Stimulated activated CD4-positive, alpha-beta T cell treated with anti-CD3 and anti-CD28 coated beads, Interleukin-12 subunit alpha, Interleukin-12 subunit beta, amount 100 ng/mL, for 4 hours (primary cell): Measurements from ENCODE around the gene CHD9.
"Not testable (repeated sequence)": the region's sequence is repeated elsewhere in the genome, so short reads cannot be mapped to it uniquely, and the experiment has no call there.

Experiments
- DNase-seq: peaks from one replicate; pipeline ENCODE4 v3.0.0-alpha.2; 2020

Gene CHD9

DNA sequence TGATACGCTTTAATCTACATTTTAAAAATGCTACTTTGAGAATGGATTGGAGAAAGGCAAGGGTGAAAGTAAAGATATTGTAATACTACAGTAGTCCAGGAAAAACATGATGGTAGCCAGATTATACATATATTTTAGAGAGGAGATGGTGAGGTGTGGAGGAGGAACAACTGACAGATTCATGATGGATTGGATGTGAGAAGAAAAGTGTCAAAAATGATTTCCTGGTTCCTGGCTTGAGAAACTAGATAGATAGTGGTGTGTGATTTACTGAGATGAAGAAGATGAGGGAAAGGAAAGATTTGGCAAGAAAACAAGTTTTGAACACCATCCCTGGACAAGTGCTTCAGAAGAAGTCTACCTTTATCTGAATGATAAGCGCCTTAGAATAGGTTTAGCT lies 80.5 kb downstream of the CHD9 start:
- DNase-seq, result no peak

DNA sequence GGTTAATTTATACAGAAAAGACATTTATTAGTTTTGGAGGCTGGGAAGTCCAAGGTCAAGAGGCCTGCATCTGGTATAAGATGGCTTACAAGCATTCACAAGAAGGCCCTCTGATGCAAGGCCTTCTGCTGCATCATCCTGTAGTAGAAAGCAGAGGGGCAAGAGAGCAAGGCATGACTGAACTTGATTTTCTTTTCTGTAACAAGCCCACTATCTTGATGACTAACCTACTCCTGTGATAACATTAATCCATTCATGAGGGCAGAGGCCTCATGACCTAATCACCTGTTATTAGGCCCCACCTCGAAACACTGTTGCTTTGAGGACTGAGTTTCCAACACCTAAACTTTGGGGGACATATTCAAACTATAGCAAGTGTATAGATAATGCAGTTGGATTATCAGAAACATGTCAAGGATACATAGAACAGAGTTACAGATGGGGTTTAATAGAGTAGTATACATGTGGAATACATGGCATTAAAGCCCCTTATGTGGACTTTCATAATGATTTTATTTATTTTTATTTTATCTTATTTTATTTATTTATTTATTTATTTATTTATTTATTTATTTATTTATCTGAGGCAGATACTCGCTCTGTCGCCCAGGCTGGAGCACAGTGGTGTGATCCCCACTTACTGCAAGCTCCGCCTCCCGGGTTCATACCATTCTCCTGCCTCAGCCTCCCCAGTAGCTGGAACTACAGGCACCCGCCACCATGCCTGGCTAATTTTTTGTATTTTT lies 88.2 kb downstream of the CHD9 start:
- no peak for DNase-seq

DNA sequence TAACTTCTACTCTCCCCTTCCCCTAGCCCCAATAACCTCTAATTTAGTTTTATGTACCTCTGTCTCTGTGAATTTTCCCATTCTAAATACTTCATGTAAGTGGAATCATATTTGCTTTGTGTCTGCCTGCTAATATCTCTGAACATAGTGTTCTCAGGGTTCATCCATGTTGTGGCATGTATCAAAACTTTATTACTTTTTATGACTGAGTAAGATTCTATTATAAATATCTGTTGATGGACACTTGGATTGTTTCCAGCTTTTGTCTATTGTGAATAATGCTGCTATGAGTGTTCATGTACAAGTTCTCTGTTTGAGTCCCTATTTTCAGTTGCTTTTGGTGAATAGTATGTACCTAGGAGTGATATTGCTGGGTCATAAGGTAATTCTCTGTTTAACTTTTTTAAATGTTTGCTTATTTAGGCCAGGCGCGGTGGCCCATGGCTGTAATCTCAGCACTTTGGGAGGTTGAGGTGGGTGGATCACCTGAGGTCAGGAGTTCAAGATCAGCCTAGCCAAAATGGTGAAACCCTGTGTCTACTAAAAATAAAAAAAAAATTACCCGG lies 92.8 kb downstream of the CHD9 start:
- DNase-seq, result no peak

DNA sequence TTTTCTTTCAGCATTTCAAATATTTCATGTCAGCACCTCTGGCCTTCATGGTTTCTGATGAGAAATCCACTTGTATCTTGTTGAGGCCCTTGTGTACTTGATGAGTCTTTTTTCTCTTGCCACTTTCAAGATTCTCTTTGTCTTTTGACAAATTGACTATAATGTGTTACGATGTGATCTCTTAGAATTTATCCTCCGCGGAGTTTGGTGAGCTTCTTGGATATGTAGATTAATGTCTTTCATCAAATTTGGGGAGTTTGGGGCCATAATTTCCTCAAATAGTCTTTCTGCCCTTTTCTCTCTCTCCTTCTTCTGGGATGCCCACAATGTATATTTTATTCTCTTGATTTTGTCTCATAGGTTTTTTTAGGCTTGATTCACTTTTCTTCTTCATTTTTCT lies 96.0 kb downstream of the CHD9 start:
- DNase-seq, result no peak

DNA sequence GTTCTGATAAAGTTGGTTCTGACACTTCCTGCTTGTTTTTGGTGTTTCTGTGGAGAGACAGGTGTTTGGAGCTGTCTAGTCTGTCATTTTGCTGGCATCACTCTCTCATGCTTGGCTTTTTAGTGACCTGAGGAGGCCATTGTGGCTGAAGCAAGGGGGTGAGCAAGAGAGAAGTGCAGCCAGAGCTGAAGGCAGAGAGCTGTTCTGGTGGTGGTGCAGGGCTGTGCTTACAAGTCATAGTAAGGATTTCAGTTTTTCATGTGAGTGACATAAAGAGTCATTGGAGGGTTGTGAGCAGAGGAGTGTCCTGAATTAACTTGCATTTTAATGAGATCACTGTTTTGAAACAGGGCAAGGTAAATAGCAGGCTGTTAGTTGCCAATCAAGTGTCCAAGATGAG lies 97.5 kb downstream of the CHD9 start:
- DNase-seq, result no peak

DNA sequence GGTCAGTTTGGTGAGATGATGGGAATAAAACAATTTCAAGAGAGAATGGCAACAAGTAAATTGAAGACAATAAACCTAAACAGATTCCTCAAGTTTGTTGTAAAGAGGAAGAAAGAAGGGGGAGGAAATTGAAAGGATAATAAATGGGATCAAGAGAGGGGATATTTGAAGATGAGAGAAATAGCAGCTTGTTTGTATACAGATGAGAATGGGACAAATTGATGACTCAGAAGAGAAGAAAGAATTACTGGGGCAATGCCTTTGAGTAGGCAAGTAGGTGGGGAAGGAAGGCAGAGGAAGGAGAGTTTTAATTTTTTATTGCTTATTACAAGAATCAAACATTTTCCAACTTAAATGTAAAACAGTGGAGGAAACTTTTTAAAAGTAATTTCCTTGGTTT lies 98.3 kb downstream of the CHD9 start:
- no peak for DNase-seq

DNA sequence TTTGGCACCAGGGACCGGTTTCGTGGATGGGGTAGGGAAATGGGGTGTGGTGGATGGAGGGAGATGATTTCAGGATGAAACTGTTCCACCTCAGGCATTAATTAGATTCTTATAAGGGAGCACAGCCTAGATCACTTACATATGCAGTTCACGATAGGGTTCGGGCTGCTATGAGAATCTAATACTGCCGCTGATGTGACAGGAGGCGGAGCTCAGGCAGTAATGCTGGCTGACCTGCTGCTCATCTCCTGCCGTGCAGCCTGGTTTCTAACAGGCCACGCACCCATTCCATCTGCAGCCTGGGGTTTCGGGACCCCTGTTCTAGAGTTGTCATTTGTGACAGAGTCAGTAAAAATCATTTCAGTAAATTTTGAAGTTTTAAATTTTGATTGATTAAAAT lies 99.7 kb downstream of the CHD9 start:
- no peak for DNase-seq

DNA sequence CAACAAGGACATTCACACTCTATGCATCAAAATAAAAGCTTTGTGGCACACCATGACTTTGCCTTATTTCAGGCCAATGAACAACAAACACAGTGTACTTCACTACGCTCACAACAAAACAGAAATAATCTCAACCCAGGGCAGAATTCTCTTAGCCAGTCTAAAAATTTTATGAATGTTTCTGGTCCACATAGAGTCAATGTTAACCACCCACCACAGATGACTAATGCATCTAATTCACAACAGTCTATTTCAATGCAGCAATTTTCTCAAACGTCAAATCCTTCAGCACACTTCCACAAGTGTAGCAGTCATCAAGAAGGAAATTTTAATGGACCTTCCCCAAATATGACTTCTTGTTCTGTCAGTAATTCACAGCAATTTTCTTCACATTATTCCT lies 101.7 kb downstream of the CHD9 start:
- DNase-seq, result no peak

DNA sequence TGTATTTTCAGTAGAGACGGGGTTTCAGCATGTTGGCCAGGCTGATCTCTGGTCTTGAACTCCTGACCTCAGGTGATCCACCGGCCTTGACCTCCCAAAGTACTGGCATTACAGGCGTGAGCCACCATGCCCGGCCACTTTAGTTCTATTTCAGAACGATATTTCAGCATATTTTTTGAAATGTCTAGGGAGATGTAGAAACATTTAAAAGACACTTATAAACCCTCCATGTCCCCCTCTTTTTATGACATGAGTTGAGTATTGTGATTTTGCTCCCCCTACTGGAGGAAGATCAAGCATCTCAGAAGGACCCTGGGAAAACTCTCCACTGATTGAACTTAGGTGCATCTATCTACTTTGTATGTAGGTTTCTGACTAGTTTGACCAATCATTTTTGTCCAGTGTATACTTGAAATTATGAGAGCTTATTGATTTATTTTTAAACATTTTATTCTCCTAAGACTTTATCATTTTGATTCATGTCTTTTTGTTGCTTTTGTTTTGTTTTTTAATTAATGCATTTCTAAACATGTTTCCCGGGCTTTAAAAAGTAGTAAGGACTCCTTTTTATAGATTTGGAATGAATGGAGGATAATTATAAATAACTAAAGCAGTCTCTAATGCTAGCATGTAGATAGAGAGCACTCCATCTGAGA lies 105.1 kb downstream of the CHD9 start:
- no peak for DNase-seq

DNA sequence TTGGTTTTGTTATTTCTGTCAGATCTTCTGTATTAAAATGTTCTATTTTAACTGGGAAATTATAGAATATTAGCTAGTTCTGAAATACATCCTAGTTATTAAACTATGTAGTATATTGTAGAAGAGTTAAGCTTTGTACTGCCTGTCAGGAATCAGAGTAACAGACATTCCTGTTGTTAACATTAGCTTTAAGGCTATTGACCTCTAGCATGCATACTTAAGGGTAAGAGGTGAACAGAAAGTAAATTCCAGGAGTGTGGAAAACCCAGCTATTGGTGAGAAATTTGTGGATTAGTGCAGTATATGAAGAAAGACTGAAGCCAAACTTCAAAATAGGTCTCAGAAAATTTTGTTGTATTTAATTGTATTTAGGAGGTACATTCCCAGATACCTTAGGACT lies 111.3 kb downstream of the CHD9 start:
- no peak for DNase-seq

DNA sequence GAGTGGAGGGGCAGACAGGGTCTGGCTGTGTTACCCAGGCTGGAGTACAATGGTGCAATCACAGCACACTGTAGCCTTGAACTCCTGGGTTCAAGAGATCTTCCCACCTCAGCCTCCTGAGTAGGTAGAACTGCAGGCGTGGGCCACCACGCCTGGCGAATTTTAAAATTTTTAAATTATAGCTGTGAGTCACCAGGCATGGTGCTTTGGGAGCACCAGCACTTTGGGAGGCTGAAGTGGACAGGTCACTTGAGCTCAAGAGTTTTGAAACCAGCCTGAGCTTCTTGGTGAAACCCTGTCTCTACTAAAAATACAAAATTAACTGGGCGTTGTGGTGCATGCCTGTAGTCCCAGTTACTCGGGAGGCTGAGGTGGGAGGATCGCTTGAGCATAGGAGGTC lies 114.0 kb downstream of the CHD9 start:
- no peak for DNase-seq

DNA sequence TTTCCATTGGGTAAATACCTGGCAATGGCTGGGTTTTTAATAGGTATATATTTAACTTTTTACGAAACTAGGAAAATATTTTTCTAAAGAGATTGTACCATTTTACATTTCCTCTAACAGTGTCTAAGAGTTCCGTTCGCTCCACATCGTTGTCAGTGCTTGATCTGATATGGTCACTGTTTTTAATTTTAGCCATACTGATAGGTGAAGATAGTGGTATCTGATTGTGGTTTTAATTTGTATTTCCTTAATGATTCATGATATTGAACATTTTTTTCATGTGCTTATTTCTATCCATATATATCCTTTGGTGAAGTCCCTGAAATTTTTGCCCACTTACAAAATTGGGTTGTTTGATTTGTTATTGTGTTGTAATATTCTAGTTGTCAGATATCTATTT lies 117.7 kb downstream of the CHD9 start:
- no peak for DNase-seq

DNA sequence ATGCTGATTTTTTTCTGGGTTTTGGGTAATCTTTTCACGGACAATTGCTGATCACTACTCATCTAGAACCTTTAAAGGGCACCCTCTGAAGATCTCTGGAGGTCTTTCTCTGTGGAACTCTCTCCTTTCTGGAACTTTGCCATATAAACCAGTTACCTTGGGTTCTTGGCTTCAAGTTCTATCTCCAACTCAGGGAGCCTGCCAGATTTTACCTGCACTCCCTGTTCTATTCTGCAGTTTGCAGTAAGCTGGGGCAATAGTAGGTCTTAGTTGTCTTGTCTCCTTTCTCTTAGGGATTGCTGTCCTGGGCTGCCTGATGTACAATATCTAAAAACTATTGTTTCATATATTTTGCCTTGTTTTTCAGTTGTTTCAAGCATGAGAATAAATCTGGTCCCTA lies 120.3 kb downstream of the CHD9 start:
- no peak for DNase-seq

DNA sequence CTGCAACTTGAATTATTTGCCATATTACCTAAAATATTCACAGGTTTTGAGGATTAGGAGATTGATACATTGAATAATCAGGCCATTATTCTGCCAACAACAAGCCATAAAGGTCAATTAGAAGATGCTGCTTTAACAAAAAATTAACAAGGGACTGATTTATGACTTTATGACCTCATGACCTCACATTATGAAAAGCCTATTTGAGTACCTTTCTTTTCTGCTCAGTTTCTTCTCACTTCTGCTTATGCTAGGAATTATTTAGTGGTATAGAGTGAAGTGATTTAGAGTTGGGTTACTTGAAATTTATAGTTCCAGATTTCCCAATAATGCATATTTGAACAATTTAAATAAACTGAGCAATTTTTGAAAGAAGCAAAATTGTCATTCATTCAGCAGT lies 121.6 kb downstream of the CHD9 start:
- no peak for DNase-seq

DNA sequence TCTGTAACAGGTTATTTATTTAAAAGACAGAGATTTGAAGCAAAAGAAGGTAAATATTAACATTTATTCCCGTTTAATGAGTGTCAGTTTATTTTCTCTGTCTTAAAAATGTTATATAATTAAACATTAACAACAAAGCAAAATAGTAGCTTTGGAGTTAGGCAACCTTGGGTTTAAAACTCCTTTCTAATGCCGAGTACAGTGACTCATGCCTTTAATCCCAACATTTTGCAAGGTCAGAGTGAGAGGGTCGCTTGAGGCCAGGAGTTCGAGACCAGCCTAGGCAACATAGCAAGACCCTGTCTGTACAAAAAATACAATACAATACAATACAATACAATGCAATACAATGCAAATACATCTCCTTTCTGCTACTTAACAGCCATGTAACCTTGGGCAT lies 128.7 kb downstream of the CHD9 start:
- no peak for DNase-seq

DNA sequence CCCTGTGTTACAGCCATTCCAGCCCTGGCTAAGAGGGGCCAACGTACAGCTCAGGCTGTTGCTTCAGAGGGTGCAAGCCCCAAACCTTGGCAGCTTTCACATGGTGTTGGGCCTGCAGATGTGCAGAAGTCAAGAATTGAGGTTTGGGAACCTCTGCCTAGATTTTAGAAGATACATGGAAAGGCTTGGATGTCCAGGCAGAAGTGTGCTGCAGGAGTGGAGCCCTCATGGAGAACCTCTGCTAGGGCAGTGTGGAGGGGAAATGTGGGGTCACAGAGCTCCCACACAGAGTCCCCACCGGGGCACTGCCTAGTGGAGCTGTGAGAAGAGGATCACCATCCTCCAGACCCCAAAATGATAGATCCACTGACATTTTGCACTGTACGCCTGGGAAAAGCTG lies 130.9 kb downstream of the CHD9 start:
- not testable (repeated sequence) for DNase-seq

DNA sequence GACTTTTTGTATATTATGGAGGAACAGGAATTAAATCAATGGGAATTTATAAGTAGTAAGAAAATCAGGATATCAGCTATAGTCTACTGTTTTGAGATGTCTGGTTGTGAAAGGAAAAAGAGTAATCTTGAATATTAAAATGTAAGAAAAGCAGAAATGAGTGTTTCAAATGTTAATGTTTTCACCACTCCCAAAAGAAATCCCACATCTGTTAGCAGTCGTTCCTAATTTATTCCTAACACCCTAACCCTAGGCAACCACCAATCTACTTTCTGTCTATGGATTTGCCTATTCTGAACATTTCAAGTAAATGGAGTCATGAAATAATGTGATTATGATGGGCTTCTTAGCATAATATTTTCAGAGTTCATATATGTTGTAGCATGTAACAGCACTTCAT lies 133.0 kb downstream of the CHD9 start:
- DNase-seq, result no peak

DNA sequence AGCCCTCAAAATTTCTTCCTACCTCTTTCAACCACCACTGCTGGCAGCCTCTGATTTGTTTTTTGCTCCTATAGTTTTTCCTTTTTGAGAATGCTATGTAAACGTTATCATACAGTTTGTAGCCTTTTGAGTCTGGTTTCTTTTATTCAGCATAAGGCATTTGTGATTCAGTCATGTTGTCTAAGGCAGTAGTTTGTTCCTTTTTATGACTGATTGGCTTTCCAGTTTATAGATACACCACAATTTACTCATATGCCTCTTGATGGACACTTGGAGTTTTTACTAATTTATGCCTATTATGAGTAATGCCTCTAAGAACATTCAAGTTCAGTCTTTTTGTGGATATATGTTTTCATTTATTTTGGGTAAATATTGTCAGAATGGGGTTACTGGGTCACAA lies 136.6 kb downstream of the CHD9 start:
- no peak for DNase-seq

DNA sequence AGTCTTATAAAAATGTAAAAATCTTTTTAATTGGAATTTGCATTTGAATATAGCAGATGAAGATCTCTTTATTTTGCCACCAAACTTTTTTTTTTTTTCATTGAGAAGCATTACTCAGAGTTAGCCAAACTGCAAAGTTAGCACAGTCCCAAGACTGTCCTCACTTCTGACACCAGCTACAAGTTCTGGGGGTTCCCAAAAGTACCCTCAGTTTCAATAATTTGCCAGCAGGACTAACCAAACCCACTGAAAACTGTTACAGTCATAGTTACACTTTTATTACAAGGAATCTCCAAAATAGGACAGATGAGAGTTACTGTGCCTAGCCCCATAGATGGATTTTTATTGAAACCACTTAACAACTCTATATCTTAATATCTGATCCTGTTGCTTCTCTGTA lies 144.1 kb downstream of the CHD9 start:
- no peak for DNase-seq

DNA sequence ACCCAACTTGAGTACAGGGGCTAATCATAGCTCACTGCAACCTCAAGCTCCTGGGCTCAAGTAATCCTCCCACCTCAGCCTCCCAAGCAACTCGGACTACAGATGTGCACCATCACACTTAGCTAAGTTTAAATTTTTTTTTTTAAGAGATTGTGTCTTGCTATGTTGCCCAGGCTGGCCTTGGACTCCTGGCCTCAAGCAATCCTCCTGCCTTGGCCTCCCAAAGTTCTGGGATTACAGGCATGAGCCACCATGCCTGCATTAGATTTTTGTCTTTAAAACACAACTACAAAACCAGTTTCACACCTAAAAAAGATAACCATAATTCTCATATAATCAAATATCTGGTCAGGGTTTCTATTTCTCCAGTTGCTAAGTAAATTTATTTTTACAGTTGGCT lies 147.1 kb downstream of the CHD9 start:
- DNase-seq, result no peak

DNA sequence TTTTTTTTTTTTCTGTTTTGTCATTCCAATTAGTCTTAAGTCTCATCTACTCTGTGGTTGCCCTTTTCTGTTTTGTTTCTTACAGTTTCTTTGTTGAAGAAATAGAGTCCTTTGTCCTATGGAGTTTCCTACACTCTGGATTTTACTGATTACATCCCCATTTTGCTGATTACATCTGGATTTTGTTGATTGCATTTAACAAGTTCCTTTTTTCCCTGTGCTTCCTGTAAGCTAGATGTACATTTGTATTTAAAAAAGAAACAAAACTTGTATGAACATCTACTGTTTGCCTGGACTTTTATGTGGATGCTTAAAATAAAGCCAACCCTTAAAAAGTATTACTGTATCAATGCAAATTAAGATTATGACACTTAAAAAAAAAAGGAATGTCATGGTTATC lies 147.6 kb downstream of the CHD9 start:
- no peak for DNase-seq

DNA sequence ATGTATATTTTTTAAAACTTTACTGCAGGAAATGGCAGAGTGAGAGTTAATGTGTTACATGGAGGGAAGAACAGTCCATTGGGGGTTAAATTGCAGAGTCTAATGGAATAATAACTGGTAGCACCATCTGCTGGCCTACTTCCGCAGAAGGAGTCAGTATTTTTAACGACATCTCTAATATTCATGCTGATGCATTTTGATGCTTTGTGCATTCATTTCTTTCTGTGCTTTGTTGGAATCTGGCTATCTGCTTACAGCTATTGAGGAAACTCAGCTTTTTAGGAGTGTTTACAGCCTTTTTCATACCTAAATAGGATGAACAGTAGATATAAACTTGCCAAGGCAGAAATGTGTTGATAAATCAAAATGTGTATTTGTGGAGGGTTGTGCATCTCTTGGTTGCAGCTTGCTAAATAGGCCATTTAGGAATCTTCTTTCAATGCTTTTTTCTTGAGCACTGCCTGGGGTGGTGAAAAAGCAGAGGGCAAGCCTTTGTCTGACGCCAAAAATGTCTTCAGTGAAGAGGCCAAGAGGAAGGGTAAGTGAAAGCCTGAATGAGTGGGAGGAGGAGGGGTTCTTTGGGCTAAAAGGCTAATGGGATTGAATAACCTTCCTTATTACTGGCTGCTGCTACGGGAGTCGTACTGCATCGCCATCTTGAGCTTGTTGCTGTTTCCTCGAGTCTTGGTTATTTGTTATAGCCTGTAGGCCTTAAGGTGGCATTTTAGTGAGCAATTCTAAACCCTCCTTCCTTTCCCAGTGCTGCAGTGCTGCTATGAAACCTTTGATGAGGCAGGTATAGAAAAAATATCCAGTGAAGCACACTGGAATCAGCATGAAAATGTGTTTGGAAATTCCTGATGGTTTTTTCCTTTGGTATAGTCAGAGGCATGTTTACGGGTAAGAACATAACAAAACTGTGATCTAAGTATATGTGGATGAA lies 153.3 kb downstream of the CHD9 start:
- no peak for DNase-seq

DNA sequence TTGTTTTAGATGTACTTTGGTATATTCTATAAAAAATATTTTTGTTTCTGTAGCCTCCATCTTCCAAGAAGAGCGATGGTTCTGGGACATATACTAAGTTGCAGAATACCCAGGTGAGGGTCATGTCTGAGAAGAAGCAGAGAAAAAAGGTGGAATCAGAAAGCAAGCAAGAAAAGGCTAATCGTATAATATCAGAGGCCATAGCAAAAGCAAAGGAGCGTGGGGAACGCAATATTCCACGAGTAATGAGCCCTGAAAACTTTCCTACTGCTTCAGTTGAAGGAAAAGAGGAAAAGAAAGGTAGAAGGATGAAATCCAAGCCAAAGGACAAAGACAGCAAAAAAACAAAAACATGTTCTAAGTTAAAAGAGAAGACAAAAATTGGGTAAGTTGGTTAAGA lies 154.6 kb downstream of the CHD9 start:
- no peak for DNase-seq

DNA sequence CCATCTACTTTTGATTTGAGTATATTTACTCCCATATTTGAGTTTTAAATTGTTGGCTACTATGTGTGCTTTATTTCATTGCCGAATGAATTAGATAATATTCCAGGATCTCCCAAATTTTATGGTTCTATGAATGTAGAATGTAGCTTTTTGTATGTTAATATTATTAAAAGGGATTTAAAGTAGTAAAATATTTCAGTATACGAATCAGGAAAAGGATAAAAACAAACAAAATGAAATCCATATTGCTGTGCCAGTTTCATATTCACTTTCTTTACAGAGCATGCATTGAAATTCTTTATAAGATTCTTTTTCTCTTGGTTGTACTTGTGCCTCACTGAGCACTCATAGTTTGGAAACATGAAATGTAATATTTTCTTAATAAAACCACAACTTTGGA lies 155.1 kb downstream of the CHD9 start:
- no peak for DNase-seq
